GM19238 (cell line): Measurements from ENCODE around the gene ERC2.

Experiments
- DNase-seq: peaks from one replicate; pipeline ENCODE4 v3.0.0; 2011; ENCODE audit warnings: low spot score; ENCODE audit not compliant: insufficient read length

ERC2 gene

GRCh38 chr3:56189536-56189935 lies 278.7 kb downstream of the ERC2 start:
- DNase-seq, result no peak

- no peak for DNase-seq
Observed at GRCh38 chr3:56188201-56188600, 280.1 kb downstream of the ERC2 start.

- no peak for DNase-seq
Observed at GRCh38 chr3:56187051-56187450, 281.2 kb downstream of the ERC2 start.

GRCh38 chr3:56185827-56186226 lies 282.4 kb downstream of the ERC2 start:
- no peak for DNase-seq

GRCh38 chr3:56183529-56183928 lies 284.7 kb downstream of the ERC2 start:
- no peak for DNase-seq

GRCh38 chr3:56180433-56180832 lies 287.8 kb downstream of the ERC2 start:
- DNase-seq, result no peak

- DNase-seq, result no peak
Observed at GRCh38 chr3:56173601-56174000, 294.7 kb downstream of the ERC2 start.

- DNase-seq, result no peak
Observed at GRCh38 chr3:56164436-56164835, 303.8 kb downstream of the ERC2 start.

- no peak for DNase-seq
Observed at GRCh38 chr3:56157693-56158362, 310.4 kb downstream of the ERC2 start.

- no peak for DNase-seq
Observed at GRCh38 chr3:56154297-56154696, 314.0 kb downstream of the ERC2 start.

GRCh38 chr3:56147354-56147753 lies 320.9 kb downstream of the ERC2 start:
- DNase-seq, result no peak

GRCh38 chr3:56145410-56145809 lies 322.9 kb downstream of the ERC2 start:
- no peak for DNase-seq

- DNase-seq, result no peak
Observed at GRCh38 chr3:56144805-56145204, 323.5 kb downstream of the ERC2 start.

- no peak for DNase-seq
Observed at GRCh38 chr3:56137415-56137814, 330.9 kb downstream of the ERC2 start.

GRCh38 chr3:56136514-56136913 lies 331.8 kb downstream of the ERC2 start:
- DNase-seq, result no peak

GRCh38 chr3:56135941-56136340 lies 332.3 kb downstream of the ERC2 start:
- no peak for DNase-seq

GRCh38 chr3:56133423-56133822 lies 334.8 kb downstream of the ERC2 start:
- DNase-seq, result no peak

GRCh38 chr3:56132762-56133161 lies 335.5 kb downstream of the ERC2 start:
- no peak for DNase-seq

GRCh38 chr3:56131974-56132590 lies 336.2 kb downstream of the ERC2 start:
- DNase-seq, result no peak

GRCh38 chr3:56130036-56130435 lies 338.2 kb downstream of the ERC2 start:
- DNase-seq, result no peak

- no peak for DNase-seq
Observed at GRCh38 chr3:56126632-56127031, 341.6 kb downstream of the ERC2 start.

- no peak for DNase-seq
Observed at GRCh38 chr3:56125358-56126005, 342.8 kb downstream of the ERC2 start.

GRCh38 chr3:56124546-56124945 lies 343.7 kb downstream of the ERC2 start:
- DNase-seq, result no peak
